Kidney epithelial cell (primary cell): ENCODE results near the gene ADGRL1. TPM values are rescaled to one million over a fixed set of nuclear protein-coding genes. Genes with fewer than 3 reads are reported as not detected.

Source experiments
- DNase-seq: peaks from one replicate; pipeline ENCODE4 v3.0.0-alpha.2; 2010; ENCODE audit warnings: low read depth
- H3K27me3 ChIP-seq: 2 replicates; pipeline ENCODE4 v1.6.0; 2011; ENCODE audit warnings: low read length; ENCODE audit not compliant: control insufficient read depth, insufficient read depth
- H3K36me3 ChIP-seq: 2 replicates; pipeline ENCODE4 v1.5.1; 2011; ENCODE audit warnings: low read length; ENCODE audit not compliant: control insufficient read depth, insufficient read depth
- H3K4me3 ChIP-seq: 2 replicates; pipeline ENCODE4 v1.5.1; 2011; ENCODE audit warnings: low read depth, mild to moderate bottlenecking, control low read depth, low read length
- total RNA-seq: library from RNA; depleted of rRNA; stranded (reverse); fragments of >200 nt; gene quantifications from 2 replicates; pipeline ENCODE4 v1.2.3, GENCODE V29; 2015
- TF ChIP-seq, protein P1 (sequence below): IDR thresholded peaks from 2 replicates; pipeline ENCODE4 v1.5.1; 2011; ENCODE audit warnings: mild to moderate bottlenecking, moderate library complexity, low read length, control low read depth, inconsistent platforms; ENCODE audit not compliant: insufficient read depth, poor library complexity, severe bottlenecking

Gene ADGRL1
- total RNA-seq, 1 donor from 2014 or later = 15.0 TPM

DNA sequence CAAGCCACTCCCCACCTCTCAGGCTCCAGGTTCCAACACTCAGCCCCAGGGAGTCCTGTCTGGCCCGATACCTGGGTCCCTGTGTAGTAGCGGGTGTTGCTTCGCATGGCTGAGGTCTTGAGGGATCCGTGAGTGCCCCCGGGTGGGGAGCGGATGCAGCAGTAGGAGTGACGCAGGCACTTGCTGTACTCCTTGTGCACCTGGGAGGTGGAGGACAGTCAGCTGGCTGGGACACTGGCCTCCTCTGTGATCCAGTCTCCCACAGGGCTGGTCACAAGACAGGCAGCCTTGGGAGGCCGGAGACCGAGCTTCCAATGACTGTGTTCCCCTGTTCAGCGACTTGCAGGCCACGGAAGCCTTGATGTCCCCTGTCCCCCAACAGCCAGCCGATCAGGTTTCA, 53.3 kb downstream of the ADGRL1 start:
- DNase-seq = no peak
- TF ChIP-seq, protein P1, sequence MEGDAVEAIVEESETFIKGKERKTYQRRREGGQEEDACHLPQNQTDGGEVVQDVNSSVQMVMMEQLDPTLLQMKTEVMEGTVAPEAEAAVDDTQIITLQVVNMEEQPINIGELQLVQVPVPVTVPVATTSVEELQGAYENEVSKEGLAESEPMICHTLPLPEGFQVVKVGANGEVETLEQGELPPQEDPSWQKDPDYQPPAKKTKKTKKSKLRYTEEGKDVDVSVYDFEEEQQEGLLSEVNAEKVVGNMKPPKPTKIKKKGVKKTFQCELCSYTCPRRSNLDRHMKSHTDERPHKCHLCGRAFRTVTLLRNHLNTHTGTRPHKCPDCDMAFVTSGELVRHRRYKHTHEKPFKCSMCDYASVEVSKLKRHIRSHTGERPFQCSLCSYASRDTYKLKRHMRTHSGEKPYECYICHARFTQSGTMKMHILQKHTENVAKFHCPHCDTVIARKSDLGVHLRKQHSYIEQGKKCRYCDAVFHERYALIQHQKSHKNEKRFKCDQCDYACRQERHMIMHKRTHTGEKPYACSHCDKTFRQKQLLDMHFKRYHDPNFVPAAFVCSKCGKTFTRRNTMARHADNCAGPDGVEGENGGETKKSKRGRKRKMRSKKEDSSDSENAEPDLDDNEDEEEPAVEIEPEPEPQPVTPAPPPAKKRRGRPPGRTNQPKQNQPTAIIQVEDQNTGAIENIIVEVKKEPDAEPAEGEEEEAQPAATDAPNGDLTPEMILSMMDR = no peak
- Histone ChIP-seq H3K36me3 (no peaks in the 10 kb centered on the region), H3K27me3 (no peaks in the 10 kb centered on the region), H3K4me3 (no peak overlapping the region)

DNA sequence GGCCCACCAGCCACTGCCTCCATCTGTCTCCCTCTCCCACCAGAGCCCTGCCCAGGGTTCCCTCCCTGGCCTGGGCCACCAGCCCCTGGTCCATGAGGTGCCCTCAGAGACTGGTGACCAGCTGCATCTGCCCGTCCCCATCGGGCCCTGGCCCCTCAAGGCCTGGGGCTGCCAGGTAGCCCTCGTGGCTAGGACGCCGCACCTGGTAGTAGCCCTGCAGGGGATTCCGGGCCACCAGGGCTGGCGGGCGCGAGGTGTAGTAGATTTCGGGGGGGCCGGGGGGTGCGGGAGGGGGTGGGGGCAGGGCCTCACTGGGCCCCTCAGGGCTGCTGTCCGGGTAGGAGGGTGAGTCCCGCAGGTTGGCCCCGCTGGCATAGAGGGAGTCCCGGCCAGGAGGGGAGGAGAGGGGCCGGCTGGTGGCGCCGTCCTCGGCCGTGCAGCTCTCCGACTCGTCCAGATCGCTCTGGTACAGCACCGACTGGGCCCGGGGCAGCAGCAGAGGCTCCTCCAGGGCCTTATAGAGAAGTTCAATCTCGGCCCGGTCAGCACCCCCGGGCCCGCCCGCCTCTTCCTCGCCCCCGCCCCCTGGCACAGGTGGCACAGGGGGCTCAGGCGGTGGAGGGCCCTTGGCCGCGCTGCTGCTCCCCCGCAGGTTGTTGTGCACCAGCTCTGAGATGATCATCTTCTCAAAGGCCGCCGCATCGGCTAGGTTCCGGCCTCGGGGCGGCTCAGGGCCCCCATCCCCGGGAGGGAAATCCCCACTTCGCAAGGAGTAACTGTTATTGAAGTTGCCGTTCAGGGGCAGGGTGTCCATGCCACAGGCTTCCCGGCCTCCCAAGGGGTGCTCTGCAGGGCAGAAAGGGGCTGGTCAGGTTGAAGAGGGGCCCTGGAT, 55.0 kb downstream of the ADGRL1 start:
- no peaks in the 10 kb centered on the region for H3K27me3 ChIP-seq
- TF ChIP-seq, protein P1 = no peak
- H3K4me3 ChIP-seq = no peak overlapping the region
- no peaks in the 10 kb centered on the region for H3K36me3 ChIP-seq
- no peak for DNase-seq

DNA sequence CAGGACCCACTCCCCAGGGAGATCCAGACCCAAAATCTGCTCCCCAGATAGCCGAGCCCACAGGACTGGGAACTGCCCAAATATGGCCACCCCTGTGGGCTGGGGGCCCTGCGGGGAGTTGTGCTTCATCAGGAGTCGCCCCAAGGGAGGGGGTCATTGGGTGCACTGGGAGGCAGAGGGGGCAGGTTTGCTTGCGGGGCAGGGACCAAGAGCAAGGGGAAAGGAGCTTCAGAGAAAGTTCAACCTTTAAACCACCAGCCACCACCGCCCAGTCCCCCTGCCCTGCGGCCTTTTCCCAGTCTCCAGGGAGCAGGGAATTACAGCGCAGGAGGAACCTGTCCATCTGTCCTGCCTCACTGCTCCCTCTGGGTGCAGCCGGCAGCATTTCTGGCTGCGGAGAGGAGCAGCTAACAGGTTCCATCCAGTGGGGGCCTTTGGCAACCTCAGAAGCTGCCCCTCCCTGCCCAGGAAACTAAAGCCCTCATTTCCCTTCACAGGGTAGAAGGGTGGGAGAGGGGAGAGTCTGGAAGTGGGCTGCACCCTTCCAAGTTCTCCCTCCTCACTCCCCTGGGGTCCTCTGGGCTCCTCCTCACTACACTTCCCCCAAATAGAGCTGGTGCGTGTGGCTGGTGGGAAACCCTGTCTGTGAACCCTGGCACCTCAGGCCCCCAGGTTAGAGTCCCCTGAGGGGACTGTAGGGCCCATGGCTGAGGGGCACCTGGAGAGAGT, 55.8 kb downstream of the ADGRL1 start:
- Histone ChIP-seq H3K36me3 (no peaks in the 10 kb centered on the region), H3K27me3 (no peaks in the 10 kb centered on the region), H3K4me3 (no peak overlapping the region)
- TF ChIP-seq, protein P1 = no peak
- no peak for DNase-seq

DNA sequence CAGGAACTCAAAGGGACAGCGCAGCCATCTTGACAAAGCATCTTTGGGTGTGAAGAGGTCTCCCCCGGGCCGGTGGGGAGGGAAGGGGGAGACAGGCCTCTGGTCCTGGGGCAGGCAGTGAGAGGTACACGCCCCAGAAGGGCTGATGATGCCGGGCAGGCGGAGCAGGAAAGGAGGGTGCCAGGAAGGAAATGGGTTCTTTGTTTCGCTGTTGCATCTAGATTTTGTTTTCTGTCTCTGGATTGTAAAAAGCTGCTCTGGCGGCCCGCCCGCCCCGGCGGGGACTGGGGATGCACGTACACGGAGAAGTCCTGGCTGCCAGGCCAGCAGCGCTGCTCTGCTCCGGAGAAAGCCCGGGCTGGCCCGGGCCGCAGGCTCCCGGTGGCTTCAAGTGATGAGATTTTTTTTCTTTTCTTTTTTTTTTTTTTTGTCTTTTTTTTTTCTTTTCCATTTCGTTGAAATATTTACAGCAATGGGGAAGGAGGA, 56.4 kb downstream of the ADGRL1 start:
- TF ChIP-seq, protein P1 = no peak
- Histone ChIP-seq H3K27me3 (no peaks in the 10 kb centered on the region), H3K36me3 (no peaks in the 10 kb centered on the region), H3K4me3 (no peak overlapping the region)
- no peak for DNase-seq

DNA sequence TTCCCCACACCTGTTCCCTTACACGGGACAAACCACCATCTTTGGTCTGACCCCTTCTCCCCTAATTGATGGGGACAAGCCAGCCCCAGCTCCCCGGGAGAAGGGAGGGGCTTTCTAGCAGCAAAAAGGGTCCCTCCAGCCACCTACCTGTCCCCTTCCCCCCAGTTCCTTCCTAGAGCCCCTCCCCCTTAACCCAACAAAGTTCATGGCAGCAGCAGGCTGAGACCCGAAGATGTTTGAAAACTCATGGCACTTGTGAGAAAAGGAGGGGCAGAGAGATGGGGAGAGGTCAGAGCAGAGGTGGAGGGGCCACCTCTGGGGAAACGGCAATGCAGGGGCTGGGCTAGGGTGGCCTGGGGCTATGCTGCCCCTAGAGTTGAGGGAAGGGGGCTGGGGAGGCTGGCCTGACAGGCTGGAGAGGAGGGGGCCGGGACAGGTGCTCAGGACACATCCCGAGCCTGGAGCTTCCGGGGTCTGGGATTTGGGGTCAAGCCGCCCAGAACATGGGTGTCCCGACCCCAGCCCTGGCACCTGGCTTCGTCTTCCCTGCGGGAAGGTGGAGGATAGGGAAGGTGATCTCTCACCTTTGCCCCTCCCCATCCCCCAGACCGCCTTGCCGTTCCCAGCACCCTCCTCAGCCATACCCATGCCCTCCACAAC, 57.1 kb downstream of the ADGRL1 start:
- no peak for DNase-seq
- Histone ChIP-seq H3K27me3 (no peaks in the 10 kb centered on the region), H3K36me3 (no peaks in the 10 kb centered on the region), H3K4me3 (no peak overlapping the region)
- TF ChIP-seq, protein P1 = no peak
